HepG2 (cell line): ENCODE data around the gene PSD4. TPM values are rescaled to one million over a fixed set of nuclear protein-coding genes. Genes with fewer than 3 reads are reported as not detected.

Experiments used
- ATAC-seq: fragments of 200-7000 bp; cut with Tn5 transposase; 3 replicates; pipeline ENCODE4 v1.9.1; 2020; ENCODE audit warnings: mild to moderate bottlenecking, moderate library complexity
- BruUV-seq: library from RNA; stranded (reverse); fragments of 400-500 nt; replicated peaks from 2 replicates; lab custom pipeline; 2021; lab: Mats Ljungman, UMichigan
- CTCF ChIA-PET: fragments of 300-600 bp; formaldehyde crosslinking; extraction: SDS; loops from one replicate; lab custom pipeline; 2021; ENCODE audit warnings: low total read pairs, inconsistent platforms, low intra/inter-chr PET ratio; lab: Yijun Ruan, JAX
- POLR2A ChIA-PET: fragments of 350-600 bp; sonication (Branson Sonifier 250); formaldehyde crosslinking; loops from one replicate; lab custom pipeline; 2020; ENCODE audit warnings: antibody characterized with exemption, inconsistent platforms; lab: Yijun Ruan, JAX
- DNase-seq: peaks from one replicate; pipeline ENCODE4 v3.0.0-alpha.2; 2015; ENCODE audit warnings: low spot score
- FAIRE-seq: peaks from 3 replicates; lab custom pipeline; 2011; peaks lifted over from hg19 to GRCh38; lab: Jason Lieb, UNC
- H2AFZ ChIP-seq: one replicate; pipeline ENCODE4 v1.6.1; 2011; ENCODE audit warnings: low read length, inconsistent platforms
- H3K27ac ChIP-seq: fragments of 300-600 bp; 3 replicates; pipeline ENCODE4 v1.8.0; 2011; ENCODE audit warnings: mixed run types, mild to moderate bottlenecking, mixed read lengths, low read length, inconsistent platforms; ENCODE audit not compliant: insufficient read depth; ENCODE audit errors: extremely low read length
- H3K27me3 ChIP-seq, 2 experiments: fragments of 200-600 bp in 1 of 2; 2 replicates in 1 of 2; 3 replicates in 1 of 2; pipeline versions ENCODE4 v1.6.0 to v1.8.0; 2011; ENCODE audit warnings: low read length in 2 of 2, mild to moderate bottlenecking in 2 of 2, moderate library complexity in 2 of 2, inconsistent platforms in 1 of 2; ENCODE audit not compliant: insufficient read depth in 2 of 2, control insufficient read depth in 1 of 2
- H3K36me3 ChIP-seq, 2 experiments: fragments of 200-600 bp in 1 of 2; replicated peaks in 1 of 2; 2 replicates in 1 of 2; 3 replicates in 1 of 2; pipeline versions ENCODE4 v1.5.1 to v1.8.0; 2011; ENCODE audit warnings: low read length in 2 of 2, inconsistent platforms in 1 of 2; ENCODE audit not compliant: insufficient read depth in 2 of 2, control insufficient read depth in 1 of 2
- H3K4me1 ChIP-seq: 2 replicates; pipeline ENCODE4 v1.5.1; 2012; ENCODE audit warnings: low read length, inconsistent platforms; ENCODE audit not compliant: insufficient read depth
- H3K4me2 ChIP-seq: 2 replicates; pipeline ENCODE4 v1.6.0; 2011; ENCODE audit warnings: low read depth, low read length, inconsistent platforms
- H3K4me3 ChIP-seq, 3 experiments: fragments of 200-600 bp in 1 of 3; sonication (generic), shearing (Covaris generic) in 1 of 3; replicated peaks in 1 of 3; 2 replicates each; pipeline ENCODE4 v1.5.1; 2011 to 2016; ENCODE audit warnings: low read length in 3 of 3, inconsistent platforms in 2 of 3, low read depth in 2 of 3, mild to moderate bottlenecking in 2 of 3, control low read depth in 1 of 3, mixed read lengths in 1 of 3; ENCODE audit not compliant: insufficient read depth in 1 of 3
- H3K79me2 ChIP-seq: one replicate; pipeline ENCODE4 v1.6.1; 2011; ENCODE audit warnings: low read length, inconsistent platforms; ENCODE audit not compliant: insufficient read depth
- H3K9ac ChIP-seq: 2 replicates; pipeline ENCODE4 v1.6.0; 2011; ENCODE audit warnings: mild to moderate bottlenecking, low read depth, low read length, inconsistent platforms; ENCODE audit not compliant: insufficient read depth
- H3K9me3 ChIP-seq: 2 replicates; pipeline ENCODE4 v1.5.1; 2012; ENCODE audit warnings: mild to moderate bottlenecking, low read length
- H4K20me1 ChIP-seq: 2 replicates; pipeline ENCODE4 v1.6.0; 2011; ENCODE audit warnings: inconsistent platforms, mild to moderate bottlenecking, low read length, moderate library complexity; ENCODE audit not compliant: insufficient read depth
- HNF4G ChIP-seq, 2 experiments: sonication (generic) in 1 of 2; formaldehyde crosslinking in 1 of 2; IDR thresholded peaks; 2 replicates each; pipeline versions ENCODE4 v1.4.0 to v1.6.1; 2011 to 2020; ENCODE audit warnings: borderline replicate concordance in 2 of 2, low read depth in 2 of 2, mild to moderate bottlenecking in 2 of 2, low read length in 1 of 2, missing genetic modification reagents in 1 of 2, moderate library complexity in 1 of 2
- ISX ChIP-seq: sonication (generic); formaldehyde crosslinking; conservative IDR thresholded peaks from 2 replicates; pipeline ENCODE4 v1.5.0; 2020; ENCODE audit warnings: missing genetic modification reagents
- KMT2A ChIP-seq: sonication (generic); formaldehyde crosslinking; IDR thresholded peaks from 2 replicates; pipeline ENCODE4 v1.4.0; 2020; ENCODE audit warnings: missing genetic modification reagents
- MYNN ChIP-seq: sonication (generic); formaldehyde crosslinking; IDR thresholded peaks from 2 replicates; pipeline ENCODE4 v1.4.0; 2020; ENCODE audit warnings: mild to moderate bottlenecking, low read depth, missing genetic modification reagents
- NFAT5 ChIP-seq: sonication (generic); formaldehyde crosslinking; IDR thresholded peaks from 2 replicates; pipeline ENCODE4 v1.4.0; 2020; ENCODE audit warnings: missing genetic modification reagents
- NFIC ChIP-seq: IDR thresholded peaks from 2 replicates; pipeline ENCODE4 v1.6.1; 2012; ENCODE audit warnings: mild to moderate bottlenecking, low read length, inconsistent platforms
- NFYC ChIP-seq: IDR thresholded peaks from 2 replicates; pipeline ENCODE4 v1.6.1; 2016; ENCODE audit warnings: missing genetic modification reagents, missing compliant biosample characterization
- PAXIP1 ChIP-seq: sonication (generic); formaldehyde crosslinking; conservative IDR thresholded peaks from 2 replicates; pipeline ENCODE4 v1.4.0; 2020; ENCODE audit warnings: mild to moderate bottlenecking, missing genetic modification reagents, moderate library complexity
- WGBS: methylation state at CpG from one replicate; pipeline ENCODE4 v1.1.6; 2017; ENCODE audit warnings: low lambda C conversion rate; 5-methylcytosine and 5-hydroxymethylcytosine counted together
- in situ Hi-C: cut with HindIII; loops from 2 replicates; pipeline ENCODE4 v1.10.0; 2017; ENCODE audit warnings: low pct_unique_long_range_greater_than_20kb; ENCODE audit not compliant: extremely low pct_ligation_motif_present
- intact Hi-C: fragments of 100-400 bp; cut with micrococcal nuclease; formaldehyde crosslinking; loops from one replicate; pipeline ENCODE4 v1.10.0; 2022; ENCODE audit not compliant: unreplicated experiment
- polyA plus RNA-seq, 8 experiments: library from polyadenylated mRNA; depleted of rRNA in 3 of 8; stranded (reverse) in 7 of 8; unstranded in 1 of 8; fragments of >200 nt; fragmentation: Illumina TruSeq in 4 of 8; extraction: Trizol in 4 of 8; gene quantifications; 2 replicates each; pipeline versions ENCODE4 v1.2.1 to v1.2.3, GENCODE V29; 2011 to 2016; ENCODE audit warnings: low read depth in 4 of 8, missing spikeins in 1 of 8, mixed read lengths in 1 of 8; ENCODE audit not compliant: insufficient read depth in 1 of 8
- total RNA-seq, 5 experiments: library from RNA; depleted of rRNA; stranded (reverse); fragments of >200 nt; fragmentation: Illumina TruSeq; extraction: Trizol; gene quantifications; 2 replicates each; pipeline ENCODE4 v1.2.3, GENCODE V29; 2016; ENCODE audit warnings: low read depth in 1 of 5

PSD4 gene
- total and polyA plus RNA-seq, 2 of the 13 experiments (the other 11 are each of a cell fraction or from before 2014, with no cell fraction given), result 5.8 to 9.4 TPM

- DNase-seq, result no peak
- ATAC-seq, result no peak
- H3K4me2 ChIP-seq, result no peak overlapping the region
- no peak overlapping the region for H3K27ac ChIP-seq
- no peaks in the 10 kb centered on the region for H4K20me1 ChIP-seq
- ChIA-PET CTCF (interaction anchor here (0.8 to 2.8 kb wide), 3 partner anchors 52 to 54 kb away, joined by 3 to 19 read pairs (median 3); no protein-coding TSS in a partner anchor), POLR2A (no interaction called here)
- H3K36me3 ChIP-seq, result no peaks in the 10 kb centered on the region; a peak in 1 of 5 replicates
- H3K79me2 ChIP-seq, result no peaks in the 10 kb centered on the region
- H3K4me3 ChIP-seq, result no peak overlapping the region
- TF ChIP-seq KMT2A (CRISPR knock-in tag) (no peak), NFYC (no peak), MYNN (CRISPR knock-in tag) (no peak), PAXIP1 (no peak), HNF4G (IDR thresholded peaks at IDR 0.05; ENCODE audit: borderline replicate concordance, low read depth, low read length) (no peak), HNF4G (CRISPR knock-in tag; IDR thresholded peaks at IDR 0.05; ENCODE audit: borderline replicate concordance, low read depth) (no peak), NFIC (no peak), ISX (CRISPR knock-in tag) (no peak), NFAT5 (no peak)
- no peak overlapping the region for H2AFZ ChIP-seq
- intact Hi-C loops, result no loop called here
- H3K9me3 ChIP-seq, result no peaks in the 10 kb centered on the region
- in situ Hi-C loops, result no loop called here
- H3K9ac ChIP-seq, result no peak overlapping the region
- BruUV-seq, result no TSS peak
- FAIRE-seq, result no peak
- 50% methylated on average over 1 of the region's 1 CpG for WGBS
- H3K4me1 ChIP-seq, result no peaks in the 10 kb centered on the region
- H3K27me3 ChIP-seq, result no peaks in the 10 kb centered on the region
Measured at GRCh38 chr2:113190871-113191270, 17.1 kb downstream of the PSD4 start.
